Measurements from ENCODE around the gene MED27. TPM values are rescaled to one million over a fixed set of nuclear protein-coding genes. Genes with fewer than 3 reads are reported as not detected.

Gene MED27
- total and polyA plus RNA-seq, 2 experiments from 2014 or later = 21.4 to 41.1 TPM

DNA sequence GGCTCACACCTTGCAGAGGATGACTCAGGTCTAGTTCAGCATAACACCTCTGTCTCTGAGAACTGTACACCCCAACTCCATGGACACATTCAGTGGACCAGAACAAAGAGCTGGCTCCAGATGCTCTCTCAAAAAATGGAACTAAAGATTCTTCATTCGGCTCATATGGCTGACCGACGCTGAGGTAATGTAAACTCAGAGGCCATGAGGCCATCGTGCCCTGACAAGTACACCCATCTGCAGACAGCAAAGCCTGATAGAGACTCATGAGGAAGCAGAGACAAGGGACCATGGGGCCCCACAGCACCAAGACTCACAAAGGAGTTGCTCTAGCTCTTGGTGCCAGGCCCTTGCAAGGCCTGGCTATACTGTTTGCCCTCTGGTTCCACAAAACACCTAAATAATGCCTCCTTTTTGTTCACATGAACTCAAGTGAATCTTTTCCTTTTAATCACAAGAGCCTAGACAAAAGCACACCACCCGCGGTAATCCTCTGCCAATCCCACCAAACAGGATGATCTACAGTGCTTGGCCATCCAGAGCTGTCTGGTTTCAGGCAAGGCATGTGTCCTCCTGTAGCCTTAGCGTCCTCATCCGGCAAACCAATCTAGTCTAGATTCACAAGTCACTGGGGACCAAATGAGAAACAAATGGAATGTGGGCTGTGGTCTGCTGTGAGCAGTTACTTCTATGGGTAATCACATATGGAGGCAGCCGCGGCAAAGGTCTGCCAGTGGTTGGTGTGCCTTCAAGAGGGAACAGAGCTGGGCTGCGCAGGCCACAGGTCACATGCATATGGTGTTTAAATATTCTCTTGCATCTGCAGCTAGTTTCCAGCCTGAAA lies 22.7 kb downstream of the MED27 start:
- no peak overlapping the region for H3K9ac ChIP-seq
- no peaks in the 10 kb centered on the region for H3K9me3 ChIP-seq (ENCODE audit: low read depth)
- no peak overlapping the region for H3K4me3 ChIP-seq
- WGBS, 2 experiments (ENCODE audit: low coverage in 1 of 2, low lambda C conversion rate in 2 of 2, missing lambda C conversion rate in 2 of 2) = 97 to 98% methylated on average over 11 of the region's 11 CpGs
- no peak overlapping the region for H3K4me2 ChIP-seq (ENCODE audit: unreplicated experiment)
- H3F3A ChIP-seq (ENCODE audit: insufficient read depth) = no peaks in the 10 kb centered on the region
- TF ChIP-seq EZH2phosphoT487 (IDR thresholded peaks at IDR 0.05; ENCODE audit: insufficient read depth, low read depth) = no peak
- no peak for TF ChIP-seq EZH2 (IDR thresholded peaks at IDR 0.05; ENCODE audit: insufficient read depth, poor library complexity, severe bottlenecking)
- H3K4me1 ChIP-seq (ENCODE audit: insufficient read depth) = no peaks in the 10 kb centered on the region
- no peak overlapping the region for H2AFZ ChIP-seq
- peaks cover 3% of the 10 kb centered on the region; the same call in 1 of the 2 replicates for H4K20me1 ChIP-seq (ENCODE audit: insufficient read depth)
- no peaks in the 10 kb centered on the region for H3K27me3 ChIP-seq (replicated peaks; ENCODE audit: insufficient read depth)
- H3K27ac ChIP-seq = no peak overlapping the region
- no peaks in the 10 kb centered on the region for H3K36me3 ChIP-seq (ENCODE audit: low read depth)
- H3K79me2 ChIP-seq (ENCODE audit: insufficient read depth) = peaks cover 92% of the 10 kb centered on the region
- DNase-seq = no peak
- in situ Hi-C loops (cut with MboI) = no loop called here
- H3K9me2 ChIP-seq (ENCODE audit: insufficient read depth) = no peaks in the 10 kb centered on the region

DNA sequence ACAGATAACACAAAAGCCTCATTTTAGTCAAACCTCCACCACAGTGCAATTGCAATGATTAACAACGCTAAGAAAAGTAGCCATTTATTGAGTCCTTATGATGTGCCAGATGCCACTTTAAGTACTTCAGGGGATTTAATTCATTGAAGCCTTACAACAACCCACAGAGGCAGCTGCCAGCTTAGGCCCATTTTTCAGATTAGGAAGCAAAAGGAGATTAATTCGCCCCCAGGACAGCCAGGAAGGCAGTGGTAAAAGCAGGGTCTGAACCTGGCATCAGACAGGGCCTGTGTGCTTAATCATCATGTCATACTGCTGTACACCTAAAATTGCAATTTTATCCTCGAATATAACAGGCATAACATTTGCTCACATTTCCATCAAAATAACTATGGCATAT lies 23.9 kb downstream of the MED27 start:
- H3K79me2 ChIP-seq (ENCODE audit: insufficient read depth) = peaks cover 92% of the 10 kb centered on the region
- H4K20me1 ChIP-seq (ENCODE audit: insufficient read depth) = no peaks in the 10 kb centered on the region; the same call in 1 of the 2 replicates
- 79 to 85% methylated on average over 3 of the region's 3 CpGs for WGBS, 2 experiments (ENCODE audit: low coverage in 1 of 2, low lambda C conversion rate in 2 of 2, missing lambda C conversion rate in 2 of 2)
- no peak for TF ChIP-seq EZH2phosphoT487 (IDR thresholded peaks at IDR 0.05; ENCODE audit: insufficient read depth, low read depth)
- TF ChIP-seq EZH2 (IDR thresholded peaks at IDR 0.05; ENCODE audit: insufficient read depth, poor library complexity, severe bottlenecking) = no peak
- H3K4me1 ChIP-seq (ENCODE audit: insufficient read depth) = no peaks in the 10 kb centered on the region
- no peak overlapping the region for H3K4me3 ChIP-seq
- H3K4me2 ChIP-seq (ENCODE audit: unreplicated experiment) = no peak overlapping the region
- H3K9me2 ChIP-seq (ENCODE audit: insufficient read depth) = no peaks in the 10 kb centered on the region
- H3K9ac ChIP-seq = no peak overlapping the region
- H2AFZ ChIP-seq = no peak overlapping the region
- no peaks in the 10 kb centered on the region for H3F3A ChIP-seq (ENCODE audit: insufficient read depth)
- no peaks in the 10 kb centered on the region for H3K27me3 ChIP-seq (replicated peaks; ENCODE audit: insufficient read depth)
- in situ Hi-C loops (cut with MboI) = no loop called here
- no peak for DNase-seq
- no peaks in the 10 kb centered on the region for H3K36me3 ChIP-seq (ENCODE audit: low read depth)
- H3K27ac ChIP-seq = no peak overlapping the region
- H3K9me3 ChIP-seq (ENCODE audit: low read depth) = no peaks in the 10 kb centered on the region

DNA sequence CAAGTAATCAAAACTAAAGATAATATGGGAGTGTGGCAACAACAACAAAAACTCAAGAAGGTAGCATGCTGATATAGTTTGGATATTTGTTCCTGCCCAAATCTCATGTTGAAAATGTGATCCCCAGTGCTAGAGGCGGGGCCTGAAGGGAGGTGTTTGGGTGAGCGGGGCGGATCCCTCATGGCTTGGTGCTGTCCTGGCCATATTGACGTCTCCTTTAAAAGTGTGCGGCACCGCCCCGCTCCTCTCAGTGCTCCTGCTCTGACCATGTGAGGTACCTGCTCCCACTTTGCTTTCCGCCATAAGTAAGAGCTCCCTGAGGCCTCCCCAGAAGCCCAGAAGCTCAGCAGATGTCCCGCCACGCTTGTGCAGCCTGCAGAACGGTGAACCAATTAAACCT lies 25.6 kb downstream of the MED27 start:
- TF ChIP-seq EZH2 (IDR thresholded peaks at IDR 0.05; ENCODE audit: insufficient read depth, poor library complexity, severe bottlenecking) (no peak), EZH2phosphoT487 (IDR thresholded peaks at IDR 0.05; ENCODE audit: insufficient read depth, low read depth) (no peak)
- no peak overlapping the region for H3K27ac ChIP-seq
- in situ Hi-C loops (cut with MboI) = no loop called here
- no peak overlapping the region for H2AFZ ChIP-seq
- H4K20me1 ChIP-seq (ENCODE audit: insufficient read depth) = no peaks in the 10 kb centered on the region; the same call in 1 of the 2 replicates
- 86 to 89% methylated on average over 11 of the region's 11 CpGs for WGBS, 2 experiments (ENCODE audit: low coverage in 1 of 2, low lambda C conversion rate in 2 of 2, missing lambda C conversion rate in 2 of 2)
- no peaks in the 10 kb centered on the region for H3K9me2 ChIP-seq (ENCODE audit: insufficient read depth)
- no peak overlapping the region for H3K4me2 ChIP-seq (ENCODE audit: unreplicated experiment)
- no peaks in the 10 kb centered on the region for H3K4me1 ChIP-seq (ENCODE audit: insufficient read depth)
- no peaks in the 10 kb centered on the region for H3K9me3 ChIP-seq (ENCODE audit: low read depth)
- no peaks in the 10 kb centered on the region for H3K27me3 ChIP-seq (replicated peaks; ENCODE audit: insufficient read depth)
- no peaks in the 10 kb centered on the region for H3K36me3 ChIP-seq (ENCODE audit: low read depth)
- no peak for DNase-seq
- H3K4me3 ChIP-seq = no peak overlapping the region
- H3K9ac ChIP-seq = no peak overlapping the region
- H3K79me2 ChIP-seq (ENCODE audit: insufficient read depth) = peaks cover 90% of the 10 kb centered on the region
- no peaks in the 10 kb centered on the region for H3F3A ChIP-seq (ENCODE audit: insufficient read depth)

DNA sequence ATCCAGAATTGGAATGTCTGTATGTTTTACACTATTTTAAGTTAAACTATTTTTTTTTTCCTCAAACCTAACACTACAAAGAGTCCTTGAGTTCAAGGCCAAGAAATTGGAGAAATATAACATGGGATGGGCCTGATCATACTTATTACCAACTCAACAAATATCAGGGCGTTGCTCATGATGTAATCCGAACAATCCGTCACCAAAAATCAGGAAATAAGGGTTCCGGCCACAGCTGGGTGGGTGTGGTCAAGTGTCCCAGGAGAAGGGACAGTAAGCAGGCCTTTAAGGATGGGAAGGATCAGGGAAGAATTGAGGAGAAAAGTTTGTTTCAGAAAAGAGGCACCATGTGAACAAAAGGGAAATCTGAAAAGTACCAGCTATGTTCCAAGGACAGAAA lies 29.8 kb downstream of the MED27 start:
- Histone ChIP-seq H3K27ac (no peak overlapping the region), H3K79me2 (ENCODE audit: insufficient read depth) (peaks cover 90% of the 10 kb centered on the region), H3K27me3 (replicated peaks; ENCODE audit: insufficient read depth) (no peaks in the 10 kb centered on the region), H3K4me1 (ENCODE audit: insufficient read depth) (0 out of 2 replicates have a peak, but pooled peaks cover 5% of the 10 kb centered on the region), H3K4me2 (ENCODE audit: unreplicated experiment) (no peak overlapping the region), H3F3A (ENCODE audit: insufficient read depth) (no peaks in the 10 kb centered on the region), H3K36me3 (ENCODE audit: low read depth) (no peaks in the 10 kb centered on the region), H3K9ac (no peak overlapping the region), H3K4me3 (no peak overlapping the region), H2AFZ (no peak overlapping the region), H4K20me1 (ENCODE audit: insufficient read depth) (no peaks in the 10 kb centered on the region; the same call in 1 of the 2 replicates), H3K9me2 (ENCODE audit: insufficient read depth) (no peaks in the 10 kb centered on the region), H3K9me3 (ENCODE audit: low read depth) (no peaks in the 10 kb centered on the region)
- TF ChIP-seq EZH2 (IDR thresholded peaks at IDR 0.05; ENCODE audit: insufficient read depth, poor library complexity, severe bottlenecking) = no peak
- TF ChIP-seq EZH2phosphoT487 (IDR thresholded peaks at IDR 0.05; ENCODE audit: insufficient read depth, low read depth) = no peak
- 93 to 97% methylated on average over 4 of the region's 4 CpGs for WGBS, 2 experiments (ENCODE audit: low coverage in 1 of 2, low lambda C conversion rate in 2 of 2, missing lambda C conversion rate in 2 of 2)
- no peak for DNase-seq
- in situ Hi-C loops (cut with MboI) = no loop called here
